HepG2 (cell line): ENCODE data around the gene NID2. TPM values are rescaled to one million over a fixed set of nuclear protein-coding genes. Genes with fewer than 3 reads are reported as not detected.

ENCODE experiments used
- AFF4 ChIP-seq: sonication (generic); formaldehyde crosslinking; IDR thresholded peaks from 2 replicates; pipeline ENCODE4 v1.4.0; 2020; ENCODE audit warnings: missing genetic modification reagents
- CAMTA2 ChIP-seq: sonication (generic); formaldehyde crosslinking; IDR thresholded peaks from 2 replicates; pipeline ENCODE4 v1.4.0; 2020; ENCODE audit warnings: mild to moderate bottlenecking, missing genetic modification reagents, borderline replicate concordance
- HMGXB3 ChIP-seq: sonication (generic); formaldehyde crosslinking; IDR thresholded peaks from 2 replicates; pipeline ENCODE4 v1.4.0; 2020; ENCODE audit warnings: missing genetic modification reagents, borderline replicate concordance
- HNRNPUL1 ChIP-seq: fragments of 200-400 bp; formaldehyde crosslinking; IDR thresholded peaks from 2 replicates; pipeline ENCODE4 v1.6.1; 2017; ENCODE audit warnings: low read depth, mild to moderate bottlenecking, low read length, moderate library complexity
- PRDM4 ChIP-seq: sonication (generic); formaldehyde crosslinking; IDR thresholded peaks from 2 replicates; pipeline ENCODE4 v1.9.0; 2021; ENCODE audit warnings: missing genetic modification reagents, borderline replicate concordance
- ZNF138 ChIP-seq: sonication (generic); formaldehyde crosslinking; IDR thresholded peaks from 2 replicates; pipeline ENCODE4 v1.5.0; 2020; ENCODE audit warnings: mild to moderate bottlenecking, low read depth, missing genetic modification reagents
- ZNF572 ChIP-seq: sonication (generic); formaldehyde crosslinking; IDR thresholded peaks from 2 replicates; pipeline ENCODE4 v1.5.1; 2020; ENCODE audit warnings: mild to moderate bottlenecking, missing genetic modification reagents
- ZNF749 ChIP-seq: sonication (generic); formaldehyde crosslinking; IDR thresholded peaks from 2 replicates; pipeline ENCODE4 v1.8.0; 2022; ENCODE audit warnings: mild to moderate bottlenecking, missing genetic modification reagents, moderate library complexity, borderline replicate concordance
- polyA plus RNA-seq, 8 experiments: library from polyadenylated mRNA; depleted of rRNA in 3 of 8; stranded (reverse) in 7 of 8; unstranded in 1 of 8; fragments of >200 nt; fragmentation: Illumina TruSeq in 4 of 8; extraction: Trizol in 4 of 8; gene quantifications; 2 replicates each; pipeline versions ENCODE4 v1.2.1 to v1.2.3, GENCODE V29; 2011 to 2016; ENCODE audit warnings: low read depth in 4 of 8, missing spikeins in 1 of 8, mixed read lengths in 1 of 8; ENCODE audit not compliant: insufficient read depth in 1 of 8
- total RNA-seq, 5 experiments: library from RNA; depleted of rRNA; stranded (reverse); fragments of >200 nt; fragmentation: Illumina TruSeq; extraction: Trizol; gene quantifications; 2 replicates each; pipeline ENCODE4 v1.2.3, GENCODE V29; 2016; ENCODE audit warnings: low read depth in 1 of 5

The NID2 gene
- total and polyA plus RNA-seq, 2 of the 13 experiments (the other 11 are each of a cell fraction or from before 2014, with no cell fraction given), result 0.11 TPM; not detected in 1

DNA sequence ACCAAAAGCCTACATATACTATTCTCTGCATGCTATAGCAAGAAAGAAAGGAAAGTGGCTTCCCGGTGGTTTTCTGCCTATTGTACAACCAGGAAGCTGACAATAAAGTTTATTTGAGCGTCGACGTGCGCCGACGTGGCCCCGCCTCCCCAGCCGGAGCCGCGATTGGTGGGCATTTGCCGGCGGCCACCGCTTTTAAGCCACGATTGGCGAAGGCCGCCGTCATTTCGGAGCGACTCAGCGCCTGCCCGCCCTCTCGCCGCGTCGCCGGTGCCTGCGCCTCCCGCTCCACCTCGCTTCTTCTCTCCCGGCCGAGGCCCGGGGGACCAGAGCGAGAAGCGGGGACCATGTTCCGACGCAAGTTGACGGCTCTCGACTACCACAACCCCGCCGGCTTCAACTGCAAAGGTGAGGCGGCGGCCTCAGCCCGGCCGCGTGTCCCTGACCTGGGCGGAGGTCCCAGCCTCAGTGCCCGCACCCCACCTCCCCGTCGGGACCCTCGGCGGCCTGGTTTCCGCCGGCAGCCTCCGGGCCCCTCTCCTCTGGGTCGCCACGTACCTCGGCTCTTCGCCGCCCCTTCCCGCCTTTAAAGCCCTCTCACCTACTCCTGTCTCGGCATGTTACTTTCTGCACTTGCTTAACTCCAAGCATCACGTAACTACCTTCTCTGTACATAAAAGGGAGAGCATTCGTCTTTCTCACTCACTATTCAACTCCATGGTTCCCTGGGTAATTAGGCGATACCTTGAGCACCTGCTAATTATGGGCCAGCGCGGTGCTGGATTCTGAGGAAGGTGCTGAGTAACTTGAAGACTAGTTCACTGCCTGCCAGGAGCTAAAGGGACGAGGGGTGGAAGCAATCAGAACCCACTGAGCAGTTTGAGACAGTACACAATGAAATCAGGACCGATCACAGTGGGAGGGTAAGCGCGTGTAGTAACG is 79.3 kb downstream of the NID2 start, which contains the start of gene RTRAF (continued):
- TF ChIP-seq PRDM4 (CRISPR knock-in tag) (no peak), ZNF138 (no peak), HNRNPUL1 (no peak), ZNF749 (0 out of 2 replicates have a peak, but pooled peaks have one; percentile 10), ZNF572 (CRISPR knock-in tag) (no peak), CAMTA2 (CRISPR knock-in tag) (no peak), HMGXB3 (CRISPR knock-in tag) (peak; percentile 49; the same call in 1 of the 2 replicates), AFF4 (no peak)
